DOHH2 (cell line): ENCODE measurements around the gene MAG.

Experiments used
- H3F3A ChIP-seq: fragments of 200-600 bp; sonication (generic), shearing (Covaris generic); 2 replicates; pipeline ENCODE4 v1.6.0; 2016; ENCODE audit warnings: antibody characterized with exemption, mild to moderate bottlenecking; ENCODE audit not compliant: control insufficient read depth, insufficient read depth
- H3K27ac ChIP-seq: fragments of 200-600 bp; sonication (generic); 2 replicates; pipeline ENCODE4 v1.5.1; 2014; ENCODE audit warnings: low read depth, mild to moderate bottlenecking, low read length, moderate library complexity
- H3K27me3 ChIP-seq: fragments of 200-600 bp; sonication (generic); 2 replicates; pipeline ENCODE4 v1.6.1; 2014; ENCODE audit warnings: mild to moderate bottlenecking, low read length, mixed read lengths; ENCODE audit not compliant: control insufficient read depth
- H3K36me3 ChIP-seq: fragments of 200-600 bp; sonication (generic); 2 replicates; pipeline ENCODE4 v1.6.1; 2014; ENCODE audit warnings: mild to moderate bottlenecking, low read length, moderate library complexity, mixed read lengths; ENCODE audit not compliant: control insufficient read depth
- H3K4me1 ChIP-seq: fragments of 200-600 bp; sonication (generic); 2 replicates; pipeline ENCODE4 v1.6.1; 2014; ENCODE audit warnings: mild to moderate bottlenecking, low read length, mixed read lengths; ENCODE audit not compliant: control insufficient read depth
- H3K4me2 ChIP-seq: fragments of 200-600 bp; sonication (generic); 2 replicates; pipeline ENCODE4 v1.6.0; 2014; ENCODE audit warnings: mild to moderate bottlenecking, low read length, moderate library complexity
- H3K4me3 ChIP-seq: fragments of 200-600 bp; sonication (generic); 2 replicates; pipeline ENCODE4 v1.5.1; 2014; ENCODE audit warnings: mild to moderate bottlenecking, low read length, mixed read lengths
- H3K79me2 ChIP-seq: fragments of 200-600 bp; sonication (generic); 2 replicates; pipeline ENCODE4 v1.6.1; 2014; ENCODE audit warnings: mild to moderate bottlenecking, low read length, mixed read lengths; ENCODE audit not compliant: control insufficient read depth
- H3K9me2 ChIP-seq: fragments of 200-600 bp; sonication (generic); replicated peaks from 2 replicates; pipeline ENCODE4 v1.6.1; 2014; ENCODE audit warnings: mild to moderate bottlenecking, low read length, mixed read lengths; ENCODE audit not compliant: control insufficient read depth
- H3K9me3 ChIP-seq: fragments of 200-600 bp; sonication (generic); 2 replicates; pipeline ENCODE4 v1.6.1; 2014; ENCODE audit warnings: antibody characterized with exemption, low read length, mixed read lengths; ENCODE audit not compliant: control insufficient read depth, insufficient read depth
- H4K20me1 ChIP-seq: fragments of 200-600 bp; sonication (generic); 2 replicates; pipeline ENCODE4 v1.6.0; 2014; ENCODE audit warnings: low read depth, mild to moderate bottlenecking, antibody characterized with exemption, low read length, moderate library complexity; ENCODE audit not compliant: control insufficient read depth, insufficient read depth
- CTCF ChIP-seq: fragments of 200-600 bp; sonication (generic); IDR thresholded peaks from one replicate; pipeline ENCODE4 v1.5.1; 2014; ENCODE audit warnings: antibody characterized with exemption, mild to moderate bottlenecking, low read depth, low read length; ENCODE audit not compliant: poor library complexity, severe bottlenecking
- EZH2phosphoT487 ChIP-seq: fragments of 200-600 bp; sonication (generic); IDR thresholded peaks from 2 replicates; pipeline ENCODE4 v1.6.1; 2017; ENCODE audit warnings: borderline replicate concordance, mild to moderate bottlenecking, antibody characterized with exemption, low read length, moderate library complexity, mixed read lengths

Gene MAG

GRCh38 chr19:35276706-35277281 lies 15.2 kb upstream of the MAG start:
- Histone ChIP-seq H3K9me2 (no peaks in the 10 kb centered on the region), H3K4me1 (peaks cover 34% of the 10 kb centered on the region), H3K4me3 (no peak overlapping the region), H4K20me1 (no peaks in the 10 kb centered on the region), H3K27me3 (peaks cover 2% of the 10 kb centered on the region; the same call in 1 of the 2 replicates), H3K27ac (no peak overlapping the region), H3K4me2 (no peak overlapping the region), H3F3A (no peaks in the 10 kb centered on the region; the same call in 1 of the 2 replicates), H3K9me3 (no peaks in the 10 kb centered on the region), H3K79me2 (peaks cover 8% of the 10 kb centered on the region; the same call in 1 of the 2 replicates), H3K36me3 (peaks cover 70% of the 10 kb centered on the region)
- TF ChIP-seq CTCF (no peak), EZH2phosphoT487 (no peak)

GRCh38 chr19:35278578-35279284 lies 13.2 kb upstream of the MAG start:
- no peaks in the 10 kb centered on the region for H3K9me3 ChIP-seq
- H3K4me2 ChIP-seq = no peak overlapping the region
- H3K4me1 ChIP-seq = peaks cover 33% of the 10 kb centered on the region
- peaks cover 51% of the 10 kb centered on the region for H3K36me3 ChIP-seq
- no peak overlapping the region for H3K4me3 ChIP-seq
- H3K79me2 ChIP-seq = no peaks in the 10 kb centered on the region
- TF ChIP-seq CTCF (no peak), EZH2phosphoT487 (no peak)
- no peaks in the 10 kb centered on the region; the same call in 1 of the 2 replicates for H3F3A ChIP-seq
- no peaks in the 10 kb centered on the region for H4K20me1 ChIP-seq
- H3K27ac ChIP-seq = no peak overlapping the region
- H3K27me3 ChIP-seq = peaks cover 13% of the 10 kb centered on the region
- H3K9me2 ChIP-seq = no peaks in the 10 kb centered on the region

GRCh38 chr19:35279374-35279773 lies 12.6 kb upstream of the MAG start:
- no peaks in the 10 kb centered on the region for H3K9me2 ChIP-seq
- peaks cover 44% of the 10 kb centered on the region for H3K36me3 ChIP-seq
- H3F3A ChIP-seq = no peaks in the 10 kb centered on the region; the same call in 1 of the 2 replicates
- H3K4me2 ChIP-seq = no peak overlapping the region
- TF ChIP-seq CTCF (no peak), EZH2phosphoT487 (no peak)
- H3K27me3 ChIP-seq = peaks cover 13% of the 10 kb centered on the region
- no peaks in the 10 kb centered on the region for H4K20me1 ChIP-seq
- H3K4me1 ChIP-seq = peaks cover 33% of the 10 kb centered on the region
- H3K27ac ChIP-seq = no peak overlapping the region
- no peaks in the 10 kb centered on the region for H3K9me3 ChIP-seq
- H3K4me3 ChIP-seq = no peak overlapping the region
- H3K79me2 ChIP-seq = no peaks in the 10 kb centered on the region
